T-cell (primary cell): Measurements from ENCODE around the gene ISCA1. TPM values are rescaled to one million over a fixed set of nuclear protein-coding genes. Genes with fewer than 3 reads are reported as not detected.

ENCODE experiments used
- ATAC-seq, 4 experiments: fragments of 200-7000 bp in 3 of 4; fragments of 150-1000 bp in 1 of 4; cut with Tn5 transposase; replicated peaks in 1 of 4; 1 replicate in 3 of 4; 2 replicates in 1 of 4; pipeline ENCODE4 v1.10.0; 2021; ENCODE audit warnings: moderate library complexity in 3 of 4, mild to moderate bottlenecking in 2 of 4, moderate number of reproducible peaks in 1 of 4
- CTCF ChIA-PET, 2 donors: fragments of 300-600 bp; sonication (Branson Sonifier 250); formaldehyde crosslinking; loops; one replicate each; lab custom pipeline; 2022; ENCODE audit warnings: antibody characterized with exemption in 2 of 2; lab: Charles Lee
- POLR2A ChIA-PET, 2 donors: fragments of 300-600 bp; sonication (Branson Sonifier 250); formaldehyde crosslinking; loops; one replicate each; lab custom pipeline; 2022; ENCODE audit warnings: antibody characterized with exemption in 2 of 2; lab: Charles Lee
- DNase-seq, 35 experiments: peaks; one replicate each; pipeline versions ENCODE4 v3.0.0 to v3.0.0-alpha.2; 2013 to 2023
- H3K27ac ChIP-seq: one replicate; pipeline ENCODE4 v1.5.1; 2013; ENCODE audit warnings: low read length
- H3K27me3 ChIP-seq, 2 experiments: replicated peaks in 1 of 2; 1 replicate in 1 of 2; 2 replicates in 1 of 2; pipeline versions ENCODE4 v1.6.1 to v1.7.0; 2013; ENCODE audit warnings: low read length in 1 of 2, mixed read lengths in 1 of 2; ENCODE audit not compliant: control insufficient read depth in 2 of 2, insufficient read depth in 2 of 2; ENCODE audit errors: extremely low read depth in 1 of 2
- H3K36me3 ChIP-seq, 2 donors: 1 replicate in 1 of 2; 2 replicates in 1 of 2; pipeline versions ENCODE4 v1.6.1 to v1.7.0; 2013; ENCODE audit warnings: low read length in 1 of 2; ENCODE audit not compliant: control insufficient read depth in 2 of 2, insufficient read depth in 1 of 2; ENCODE audit errors: extremely low read depth in 1 of 2
- H3K4me1 ChIP-seq, 2 experiments: 1 replicate in 1 of 2; 2 replicates in 1 of 2; pipeline versions ENCODE4 v1.6.1 to v1.7.0; 2013; ENCODE audit warnings: low read length in 2 of 2, mixed read lengths in 1 of 2; ENCODE audit not compliant: insufficient read depth in 2 of 2, control insufficient read depth in 1 of 2; ENCODE audit errors: extremely low read depth in 1 of 2
- H3K4me3 ChIP-seq, 2 donors: 1 replicate in 1 of 2; 2 replicates in 1 of 2; pipeline versions ENCODE4 v1.5.1 to v1.7.0; 2013; ENCODE audit warnings: mild to moderate bottlenecking in 2 of 2, low read length in 1 of 2, moderate library complexity in 1 of 2; ENCODE audit not compliant: control insufficient read depth in 1 of 2; ENCODE audit errors: extremely low read depth in 1 of 2
- H3K9me3 ChIP-seq: 2 replicates; pipeline ENCODE4 v1.7.0; 2013
- H3K27ac Mint-ChIP-seq, 2 donors: one replicate each; pipeline ENCODE4 v1.8.0; 2020 to 2021; ENCODE audit warnings: mild to moderate bottlenecking in 2 of 2, mixed read lengths in 2 of 2
- H3K27me3 Mint-ChIP-seq, 2 donors: one replicate each; pipeline ENCODE4 v1.8.0; 2021 to 2022; ENCODE audit warnings: mixed read lengths in 2 of 2
- H3K36me3 Mint-ChIP-seq: one replicate; pipeline ENCODE4 v1.8.0; 2021; ENCODE audit warnings: mixed read lengths
- H3K4me1 Mint-ChIP-seq, 3 donors: one replicate each; pipeline ENCODE4 v1.8.0; 2020 to 2022; ENCODE audit warnings: mixed read lengths in 3 of 3, mild to moderate bottlenecking in 1 of 3
- H3K4me3 Mint-ChIP-seq, 3 donors: one replicate each; pipeline ENCODE4 v1.8.0; 2020 to 2022; ENCODE audit warnings: mild to moderate bottlenecking in 3 of 3, mixed read lengths in 3 of 3, moderate library complexity in 3 of 3
- H3K9me3 Mint-ChIP-seq, 3 donors: one replicate each; pipeline ENCODE4 v1.8.0; 2020 to 2022; ENCODE audit warnings: mixed read lengths in 3 of 3
- WGBS: methylation state at CpG from one replicate; pipeline ENCODE4 v1.1.5; 2013; ENCODE audit warnings: missing lambda C conversion rate; ENCODE audit not compliant: insufficient coverage; 5-methylcytosine and 5-hydroxymethylcytosine counted together
- total RNA-seq, 35 experiments: library from RNA in 6 of 35; stranded (reverse) in 6 of 35; fragments of 120-200 nt in 1 of 35; gene quantifications; one replicate each; pipeline versions ENCODE4 v1.2.1 to v1.2.4 and lab custom pipeline; 2013 to 2026

The ISCA1 gene
- total RNA-seq, 5 donors from 2014 or later (not counting 1 experiment from before 2014, with no cell fraction given), result 30.9 to 69.9 (median 34.5) TPM

DNA sequence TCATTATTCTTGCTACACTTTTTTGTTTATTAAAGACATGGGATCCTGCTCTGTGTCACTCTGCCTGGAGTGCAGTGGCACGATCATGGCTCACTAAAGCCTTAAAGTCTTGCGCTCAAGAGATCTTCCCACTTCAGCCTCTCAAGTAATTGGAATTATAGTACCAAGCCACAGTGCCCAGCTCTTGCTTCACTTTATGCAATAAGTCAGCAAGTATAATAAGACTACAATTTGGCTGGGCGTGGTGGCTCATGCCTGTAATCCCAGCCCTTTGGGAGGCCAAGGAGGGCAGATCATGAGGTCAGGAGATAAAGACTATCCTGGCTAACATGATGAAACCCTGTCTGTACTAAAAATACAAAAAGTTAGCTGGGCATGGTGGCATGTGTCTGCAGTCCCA is 28.8 kb downstream of the ISCA1 start:
- H3K27ac Mint-ChIP-seq, result no peak overlapping the region
- DNase-seq (no peak), ATAC-seq (no peak)
- 100% methylated on average over 2 of the region's 3 CpGs for WGBS
- Histone ChIP-seq H3K4me3 (no peak overlapping the region), H3K9me3 (no peaks in the 10 kb centered on the region), H3K36me3 (no peaks in the 10 kb centered on the region), H3K4me1 (no peaks in the 10 kb centered on the region), H3K27ac (no peak overlapping the region), H3K27me3 (no peaks in the 10 kb centered on the region)
- POLR2A ChIA-PET, result no interaction called here
- no peak overlapping the region for H3K4me3 Mint-ChIP-seq
- H3K9me3 Mint-ChIP-seq, result peaks cover 3 to 8% (median 4%) of the 10 kb centered on the region in 3 donors
- no peaks in the 10 kb centered on the region for H3K36me3 Mint-ChIP-seq
- CTCF ChIA-PET, result no interaction called here
- peaks cover 0 to 3% of the 10 kb centered on the region in 2 donors for H3K27me3 Mint-ChIP-seq
- no peaks in the 10 kb centered on the region for H3K4me1 Mint-ChIP-seq

GRCh38 chr9:86252870-86253269 is 29.5 kb downstream of the ISCA1 start:
- no peaks in the 10 kb centered on the region for H3K9me3 ChIP-seq
- no peaks in the 10 kb centered on the region for H3K36me3 Mint-ChIP-seq
- ChIA-PET CTCF (interaction anchor here in 1 of 2 donors (0.6 kb wide), 1 partner anchor 643 kb away, joined by 4 read pairs; no protein-coding TSS in a partner anchor), POLR2A (no interaction called here)
- H3K27me3 ChIP-seq, result no peaks in the 10 kb centered on the region
- peaks cover 0 to 3% of the 10 kb centered on the region in 2 donors for H3K27me3 Mint-ChIP-seq
- no peak for DNase-seq
- ATAC-seq, result no peak
- no peak overlapping the region for H3K4me3 ChIP-seq
- H3K4me1 ChIP-seq, result no peaks in the 10 kb centered on the region
- H3K4me1 Mint-ChIP-seq, result no peaks in the 10 kb centered on the region
- no peak overlapping the region for H3K4me3 Mint-ChIP-seq
- no CpG with 5 or more reads among the region's 1 CpG for WGBS
- H3K27ac ChIP-seq, result no peak overlapping the region
- peaks cover 3 to 8% (median 4%) of the 10 kb centered on the region in 3 donors for H3K9me3 Mint-ChIP-seq
- no peak overlapping the region for H3K27ac Mint-ChIP-seq
- H3K36me3 ChIP-seq, result no peaks in the 10 kb centered on the region

DNA sequence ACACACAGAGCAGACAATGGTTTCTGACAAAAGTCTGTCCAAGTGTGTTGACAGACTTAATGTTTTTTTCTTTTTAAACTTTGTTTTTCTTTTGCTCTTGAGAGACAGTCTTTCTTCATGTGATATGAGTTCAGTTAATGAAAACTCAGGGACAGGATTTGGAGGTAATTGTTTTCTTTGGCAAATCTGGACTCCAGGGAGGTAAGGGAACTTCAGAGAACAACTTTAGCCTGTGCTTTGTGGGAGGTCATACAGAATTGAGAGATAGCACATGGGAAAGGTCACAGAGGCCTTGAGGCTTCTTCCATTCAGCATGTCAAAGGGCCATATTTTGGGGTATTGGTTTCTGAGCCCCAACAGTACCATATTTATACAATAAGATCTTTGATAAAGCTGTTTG is 32.2 kb downstream of the ISCA1 start:
- Histone ChIP-seq H3K9me3 (no peaks in the 10 kb centered on the region), H3K36me3 (no peaks in the 10 kb centered on the region), H3K27me3 (peaks cover 0 to 3% of the 10 kb centered on the region in 2 experiments), H3K27ac (no peak overlapping the region), H3K4me1 (no peaks in the 10 kb centered on the region), H3K4me3 (no peak overlapping the region)
- ChIA-PET CTCF (no interaction called here), POLR2A (no interaction called here)
- Mint-ChIP-seq H3K4me1 (no peaks in the 10 kb centered on the region), H3K27me3 (peaks cover 0 to 3% of the 10 kb centered on the region in 2 donors), H3K4me3 (no peak overlapping the region), H3K27ac (no peak overlapping the region), H3K36me3 (no peaks in the 10 kb centered on the region), H3K9me3 (peaks cover 3 to 8% (median 4%) of the 10 kb centered on the region in 3 donors)
- DNase-seq (no peak), ATAC-seq (no peak)

- Histone ChIP-seq H3K4me3 (no peak overlapping the region), H3K27me3 (peaks cover 0 to 3% of the 10 kb centered on the region in 2 experiments), H3K27ac (no peak overlapping the region), H3K36me3 (no peaks in the 10 kb centered on the region), H3K9me3 (no peaks in the 10 kb centered on the region), H3K4me1 (no peaks in the 10 kb centered on the region)
- no CpG with 5 or more reads among the region's 4 CpGs for WGBS
- ATAC-seq (no peak), DNase-seq (no peak)
- peaks cover 0 to 3% of the 10 kb centered on the region in 2 donors for H3K27me3 Mint-ChIP-seq
- H3K4me3 Mint-ChIP-seq, result no peak overlapping the region
- POLR2A ChIA-PET, result no interaction called here
- CTCF ChIA-PET, result no interaction called here
- H3K4me1 Mint-ChIP-seq, result no peaks in the 10 kb centered on the region
- H3K27ac Mint-ChIP-seq, result no peak overlapping the region
- peaks cover 3 to 8% (median 4%) of the 10 kb centered on the region in 3 donors for H3K9me3 Mint-ChIP-seq
- no peaks in the 10 kb centered on the region for H3K36me3 Mint-ChIP-seq
Measured at GRCh38 chr9:86248746-86249145, 33.6 kb downstream of the ISCA1 start.

GRCh38 chr9:86246752-86247161 is 35.6 kb downstream of the ISCA1 start:
- Mint-ChIP-seq H3K27me3 (peaks cover 0 to 3% of the 10 kb centered on the region in 2 donors), H3K4me1 (no peaks in the 10 kb centered on the region), H3K9me3 (peaks cover 0 to 3% (median 0%) of the 10 kb centered on the region in 3 donors), H3K36me3 (no peaks in the 10 kb centered on the region), H3K4me3 (no peak overlapping the region), H3K27ac (no peak overlapping the region)
- Histone ChIP-seq H3K4me3 (no peak overlapping the region), H3K4me1 (no peaks in the 10 kb centered on the region), H3K9me3 (no peaks in the 10 kb centered on the region), H3K27me3 (peaks cover 0 to 3% of the 10 kb centered on the region in 2 experiments), H3K36me3 (no peaks in the 10 kb centered on the region), H3K27ac (no peak overlapping the region)
- POLR2A ChIA-PET, result interaction anchor here in 1 of 2 donors (0.5 kb wide), 1 partner anchor 48 kb away, joined by 5 read pairs; no protein-coding TSS in a partner anchor
- no peak for DNase-seq
- ATAC-seq, result no peak
- 59% methylated on average over 3 of the region's 6 CpGs for WGBS
- CTCF ChIA-PET, result no interaction called here

DNA sequence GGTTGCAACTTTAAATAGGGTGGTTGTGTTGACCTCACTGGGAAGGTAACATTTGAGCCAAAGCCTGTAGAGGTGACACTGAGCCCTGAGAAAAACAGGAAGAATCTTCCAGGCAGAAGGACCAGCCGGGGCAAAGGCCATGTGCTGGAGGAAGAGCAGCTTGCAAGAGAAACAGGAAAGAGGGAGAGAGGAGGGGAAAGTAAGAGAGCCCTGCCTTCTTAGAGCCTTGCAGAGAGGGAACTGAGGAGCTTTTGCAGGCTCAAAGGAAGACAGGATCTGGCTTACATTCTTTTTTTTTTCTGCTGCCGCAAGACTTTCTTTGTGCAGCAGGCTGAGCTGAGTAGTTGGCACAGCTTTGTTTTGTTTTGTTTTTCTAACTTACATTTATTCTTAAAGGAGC is 40.3 kb downstream of the ISCA1 start:
- DNase-seq (no peak), ATAC-seq (no peak)
- Histone ChIP-seq H3K4me1 (no peaks in the 10 kb centered on the region), H3K4me3 (no peak overlapping the region), H3K27me3 (peaks cover 0 to 3% of the 10 kb centered on the region in 2 experiments), H3K9me3 (no peaks in the 10 kb centered on the region), H3K27ac (no peak overlapping the region), H3K36me3 (no peaks in the 10 kb centered on the region)
- no peaks in the 10 kb centered on the region for H3K4me1 Mint-ChIP-seq
- H3K27me3 Mint-ChIP-seq, result no peaks in the 10 kb centered on the region
- no peaks in the 10 kb centered on the region for H3K9me3 Mint-ChIP-seq
- no peaks in the 10 kb centered on the region for H3K36me3 Mint-ChIP-seq
- CTCF ChIA-PET, result no interaction called here
- H3K4me3 Mint-ChIP-seq, result no peak overlapping the region
- H3K27ac Mint-ChIP-seq, result no peak overlapping the region
- WGBS, result 38% methylated on average over 1 of the region's 2 CpGs
- POLR2A ChIA-PET, result no interaction called here

GRCh38 chr9:86241216-86241615 is 41.1 kb downstream of the ISCA1 start:
- H3K36me3 ChIP-seq, result no peaks in the 10 kb centered on the region
- no peak overlapping the region for H3K4me3 ChIP-seq
- ATAC-seq (no peak), DNase-seq (no peak)
- WGBS, result 48% methylated on average over 4 of the region's 7 CpGs
- Mint-ChIP-seq H3K4me3 (no peak overlapping the region), H3K27me3 (no peaks in the 10 kb centered on the region), H3K27ac (no peak overlapping the region), H3K9me3 (no peaks in the 10 kb centered on the region), H3K36me3 (no peaks in the 10 kb centered on the region), H3K4me1 (no peaks in the 10 kb centered on the region)
- H3K27ac ChIP-seq, result no peak overlapping the region
- CTCF ChIA-PET, result interaction anchor here in 1 of 2 donors (0.6 to 0.7 kb wide), 3 partner anchors 26 to 690 kb away, joined by 3 to 5 read pairs (median 3); no protein-coding TSS in a partner anchor
- POLR2A ChIA-PET, result no interaction called here
- no peaks in the 10 kb centered on the region for H3K9me3 ChIP-seq
- H3K27me3 ChIP-seq, result no peaks in the 10 kb centered on the region
- no peaks in the 10 kb centered on the region for H3K4me1 ChIP-seq
